ENCODE data around the gene CYP4F8. TPM values are rescaled to one million over a fixed set of nuclear protein-coding genes. Genes with fewer than 3 reads are reported as not detected.

CYP4F8 gene
- total and polyA plus RNA-seq, 9 of the 15 experiments (the other 6 are each of a cell fraction or from before 2014, with no cell fraction given), result not detected

DNA sequence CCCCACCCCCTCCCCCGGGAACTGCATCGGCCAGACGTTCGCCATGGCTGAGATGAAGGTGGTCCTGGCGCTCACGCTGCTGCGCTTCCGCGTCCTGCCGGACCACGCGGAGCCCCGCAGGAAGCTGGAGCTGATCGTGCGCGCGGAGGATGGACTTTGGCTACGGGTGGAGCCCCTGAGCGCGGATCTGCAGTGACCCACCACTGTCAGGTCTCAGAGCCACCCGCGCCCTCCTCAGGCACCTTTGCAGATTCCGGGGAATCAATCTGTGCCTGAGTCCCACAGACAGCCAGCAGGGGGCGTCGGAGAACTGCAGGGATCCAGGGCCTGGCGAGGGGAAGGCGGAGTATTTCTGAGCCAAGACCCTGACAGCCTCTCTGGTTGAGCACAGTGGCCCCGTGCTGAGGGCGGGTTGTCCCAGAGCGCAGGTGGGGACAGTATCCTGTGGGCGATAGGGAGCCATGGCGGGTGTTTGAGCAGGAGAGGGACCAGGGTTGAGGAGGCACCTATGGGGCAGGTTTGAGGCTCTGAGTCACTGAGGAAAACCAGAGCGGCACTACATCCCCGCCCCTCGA, 30.4 kb upstream of the CYP4F8 start (continued):
- TF ChIP-seq, protein P1, sequence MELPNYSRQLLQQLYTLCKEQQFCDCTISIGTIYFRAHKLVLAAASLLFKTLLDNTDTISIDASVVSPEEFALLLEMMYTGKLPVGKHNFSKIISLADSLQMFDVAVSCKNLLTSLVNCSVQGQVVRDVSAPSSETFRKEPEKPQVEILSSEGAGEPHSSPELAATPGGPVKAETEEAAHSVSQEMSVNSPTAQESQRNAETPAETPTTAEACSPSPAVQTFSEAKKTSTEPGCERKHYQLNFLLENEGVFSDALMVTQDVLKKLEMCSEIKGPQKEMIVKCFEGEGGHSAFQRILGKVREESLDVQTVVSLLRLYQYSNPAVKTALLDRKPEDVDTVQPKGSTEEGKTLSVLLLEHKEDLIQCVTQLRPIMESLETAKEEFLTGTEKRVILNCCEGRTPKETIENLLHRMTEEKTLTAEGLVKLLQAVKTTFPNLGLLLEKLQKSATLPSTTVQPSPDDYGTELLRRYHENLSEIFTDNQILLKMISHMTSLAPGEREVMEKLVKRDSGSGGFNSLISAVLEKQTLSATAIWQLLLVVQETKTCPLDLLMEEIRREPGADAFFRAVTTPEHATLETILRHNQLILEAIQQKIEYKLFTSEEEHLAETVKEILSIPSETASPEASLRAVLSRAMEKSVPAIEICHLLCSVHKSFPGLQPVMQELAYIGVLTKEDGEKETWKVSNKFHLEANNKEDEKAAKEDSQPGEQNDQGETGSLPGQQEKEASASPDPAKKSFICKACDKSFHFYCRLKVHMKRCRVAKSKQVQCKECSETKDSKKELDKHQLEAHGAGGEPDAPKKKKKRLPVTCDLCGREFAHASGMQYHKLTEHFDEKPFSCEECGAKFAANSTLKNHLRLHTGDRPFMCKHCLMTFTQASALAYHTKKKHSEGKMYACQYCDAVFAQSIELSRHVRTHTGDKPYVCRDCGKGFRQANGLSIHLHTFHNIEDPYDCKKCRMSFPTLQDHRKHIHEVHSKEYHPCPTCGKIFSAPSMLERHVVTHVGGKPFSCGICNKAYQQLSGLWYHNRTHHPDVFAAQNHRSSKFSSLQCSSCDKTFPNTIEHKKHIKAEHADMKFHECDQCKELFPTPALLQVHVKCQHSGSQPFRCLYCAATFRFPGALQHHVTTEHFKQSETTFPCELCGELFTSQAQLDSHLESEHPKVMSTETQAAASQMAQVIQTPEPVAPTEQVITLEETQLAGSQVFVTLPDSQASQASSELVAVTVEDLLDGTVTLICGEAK (IDR thresholded peaks at IDR 0.05), result no peak
- TF ChIP-seq, protein P1 (CRISPR knock-in tag; IDR thresholded peaks at IDR 0.05), result no peak
- TF ChIP-seq CHD2 (IDR thresholded peaks at IDR 0.05; ENCODE audit: low read depth, low read length) (no peak), NFE2L1 (tag; IDR thresholded peaks at IDR 0.05; ENCODE audit: borderline replicate concordance, low read depth) (no peak), NR3C1 (CRISPR knock-in tag; IDR thresholded peaks at IDR 0.05) (no peak), MEF2D (tag; conservative IDR thresholded peaks at IDR 0.05; ENCODE audit: low read depth) (no peak), XRCC3 (IDR thresholded peaks at IDR 0.05) (no peak), BCOR (IDR thresholded peaks at IDR 0.05) (0 out of 2 replicates have a peak, but pooled peaks have one; percentile 47), ZNF780A (CRISPR knock-in tag; IDR thresholded peaks at IDR 0.05) (no peak), ZNF384 (IDR thresholded peaks at IDR 0.05; ENCODE audit: low read depth, low read length) (no peak), ZNF830 (CRISPR knock-in tag; IDR thresholded peaks at IDR 0.05) (no peak), MTA3 (IDR thresholded peaks at IDR 0.05; ENCODE audit: borderline replicate concordance) (no peak), HNRNPL (IDR thresholded peaks at IDR 0.05; ENCODE audit: low read depth, low read length) (no peak)
- TF ChIP-seq, protein P2, sequence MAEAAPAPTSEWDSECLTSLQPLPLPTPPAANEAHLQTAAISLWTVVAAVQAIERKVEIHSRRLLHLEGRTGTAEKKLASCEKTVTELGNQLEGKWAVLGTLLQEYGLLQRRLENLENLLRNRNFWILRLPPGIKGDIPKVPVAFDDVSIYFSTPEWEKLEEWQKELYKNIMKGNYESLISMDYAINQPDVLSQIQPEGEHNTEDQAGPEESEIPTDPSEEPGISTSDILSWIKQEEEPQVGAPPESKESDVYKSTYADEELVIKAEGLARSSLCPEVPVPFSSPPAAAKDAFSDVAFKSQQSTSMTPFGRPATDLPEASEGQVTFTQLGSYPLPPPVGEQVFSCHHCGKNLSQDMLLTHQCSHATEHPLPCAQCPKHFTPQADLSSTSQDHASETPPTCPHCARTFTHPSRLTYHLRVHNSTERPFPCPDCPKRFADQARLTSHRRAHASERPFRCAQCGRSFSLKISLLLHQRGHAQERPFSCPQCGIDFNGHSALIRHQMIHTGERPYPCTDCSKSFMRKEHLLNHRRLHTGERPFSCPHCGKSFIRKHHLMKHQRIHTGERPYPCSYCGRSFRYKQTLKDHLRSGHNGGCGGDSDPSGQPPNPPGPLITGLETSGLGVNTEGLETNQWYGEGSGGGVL (CRISPR knock-in tag; IDR thresholded peaks at IDR 0.05), result no peak
- TF ChIP-seq, protein P3, sequence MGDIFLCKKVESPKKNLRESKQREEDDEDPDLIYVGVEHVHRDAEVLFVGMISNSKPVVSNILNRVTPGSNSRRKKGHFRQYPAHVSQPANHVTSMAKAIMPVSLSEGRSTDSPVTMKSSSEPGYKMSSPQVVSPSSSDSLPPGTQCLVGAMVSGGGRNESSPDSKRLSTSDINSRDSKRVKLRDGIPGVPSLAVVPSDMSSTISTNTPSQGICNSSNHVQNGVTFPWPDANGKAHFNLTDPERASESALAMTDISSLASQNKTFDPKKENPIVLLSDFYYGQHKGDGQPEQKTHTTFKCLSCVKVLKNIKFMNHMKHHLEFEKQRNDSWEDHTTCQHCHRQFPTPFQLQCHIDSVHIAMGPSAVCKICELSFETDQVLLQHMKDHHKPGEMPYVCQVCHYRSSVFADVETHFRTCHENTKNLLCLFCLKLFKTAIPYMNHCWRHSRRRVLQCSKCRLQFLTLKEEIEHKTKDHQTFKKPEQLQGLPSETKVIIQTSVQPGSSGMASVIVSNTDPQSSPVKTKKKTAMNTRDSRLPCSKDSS (IDR thresholded peaks at IDR 0.05; ENCODE audit: low read depth, partially characterized antibody), result no peak
- TF ChIP-seq, protein P4, sequence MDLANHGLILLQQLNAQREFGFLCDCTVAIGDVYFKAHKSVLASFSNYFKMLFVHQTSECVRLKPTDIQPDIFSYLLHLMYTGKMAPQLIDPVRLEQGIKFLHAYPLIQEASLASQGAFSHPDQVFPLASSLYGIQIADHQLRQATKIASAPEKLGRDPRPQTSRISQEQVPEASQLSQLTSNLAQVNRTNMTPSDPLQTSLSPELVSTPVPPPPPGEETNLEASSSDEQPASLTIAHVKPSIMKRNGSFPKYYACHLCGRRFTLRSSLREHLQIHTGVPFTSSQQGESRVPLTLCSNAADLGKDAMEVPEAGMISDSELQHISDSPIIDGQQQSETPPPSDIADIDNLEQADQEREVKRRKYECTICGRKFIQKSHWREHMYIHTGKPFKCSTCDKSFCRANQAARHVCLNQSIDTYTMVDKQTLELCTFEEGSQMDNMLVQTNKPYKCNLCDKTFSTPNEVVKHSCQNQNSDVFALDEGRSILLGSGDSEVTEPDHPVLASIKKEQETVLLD (IDR thresholded peaks at IDR 0.05), result no peak
